Caco-2 (cell line): Measurements from ENCODE around the gene OR13C4. TPM values are rescaled to one million over a fixed set of nuclear protein-coding genes. Genes with fewer than 3 reads are reported as not detected.

Experiments
- Bru-seq: library from RNA; stranded (reverse); fragments of 400-500 nt; gene quantifications from one replicate; lab custom pipeline; 2021; lab: Mats Ljungman, UMichigan
- BruChase-seq, 2 experiments: library from RNA; stranded (reverse); fragments of 400-500 nt; gene quantifications; one replicate each; lab custom pipeline; 2021; lab: Mats Ljungman, UMichigan
- BruUV-seq: library from RNA; stranded (reverse); fragments of 400-500 nt; replicated peaks from 2 replicates; lab custom pipeline; 2021; lab: Mats Ljungman, UMichigan
- CTCF ChIA-PET: fragments of 300-600 bp; sonication (Branson Sonifier 250); formaldehyde crosslinking; loops from one replicate; lab custom pipeline; 2022; ENCODE audit warnings: antibody characterized with exemption; lab: Charles Lee
- POLR2A ChIA-PET: fragments of 300-600 bp; sonication (Branson Sonifier 250); formaldehyde crosslinking; loops from one replicate; lab custom pipeline; 2022; ENCODE audit warnings: antibody characterized with exemption; lab: Charles Lee
- DNase-seq, 2 experiments: peaks; one replicate each; pipeline versions ENCODE4 v3.0.0 to v3.0.0-alpha.2; 2020 to 2022
- H3K27me3 ChIP-seq: replicated peaks from 2 replicates; pipeline ENCODE4 v1.6.0; 2011; ENCODE audit warnings: low read length; ENCODE audit not compliant: control insufficient read depth, insufficient read depth
- H3K36me3 ChIP-seq: 2 replicates; pipeline ENCODE4 v1.5.1; 2011; ENCODE audit warnings: low read length; ENCODE audit not compliant: control insufficient read depth, insufficient read depth
- H3K4me1 ChIP-seq: fragments of 250-450 bp; sonication (Bioruptor Pico); 2 replicates; pipeline ENCODE4 v1.5.1; 2020; ENCODE audit warnings: mild to moderate bottlenecking
- H3K4me3 ChIP-seq: 2 replicates; pipeline ENCODE4 v1.5.1; 2011; ENCODE audit warnings: low read depth, mild to moderate bottlenecking, control low read depth, low read length
- H3K9me3 ChIP-seq: fragments of 250-450 bp; sonication (Bioruptor Pico); 2 replicates; pipeline ENCODE4 v1.5.1; 2020; ENCODE audit warnings: mild to moderate bottlenecking, moderate library complexity
- H3K27ac Mint-ChIP-seq: one replicate; pipeline ENCODE4 v1.8.0; 2022; ENCODE audit warnings: mixed read lengths; ENCODE audit not compliant: unreplicated experiment
- H3K27me3 Mint-ChIP-seq: one replicate; pipeline ENCODE4 v1.8.0; 2022; ENCODE audit warnings: mixed read lengths; ENCODE audit not compliant: insufficient read depth, unreplicated experiment
- H3K36me3 Mint-ChIP-seq: one replicate; pipeline ENCODE4 v1.8.0; 2022; ENCODE audit warnings: mild to moderate bottlenecking, mixed read lengths; ENCODE audit not compliant: insufficient read depth, unreplicated experiment
- H3K4me1 Mint-ChIP-seq: one replicate; pipeline ENCODE4 v1.8.0; 2022; ENCODE audit warnings: low read depth, mixed read lengths; ENCODE audit not compliant: unreplicated experiment
- H3K4me3 Mint-ChIP-seq: one replicate; pipeline ENCODE4 v1.8.0; 2022; ENCODE audit warnings: mild to moderate bottlenecking, moderate library complexity, mixed read lengths; ENCODE audit not compliant: unreplicated experiment
- H3K9me3 Mint-ChIP-seq: one replicate; pipeline ENCODE4 v1.8.0; 2022; ENCODE audit warnings: mixed read lengths; ENCODE audit not compliant: unreplicated experiment
- intact Hi-C: fragments of 100-400 bp; cut with micrococcal nuclease; formaldehyde crosslinking; loops from one replicate; pipeline ENCODE4 v1.10.0; 2022; ENCODE audit not compliant: unreplicated experiment
- long read RNA-seq: library from polyadenylated mRNA; stranded (forward); transcript quantifications from one replicate; pipeline ENCODE4 v2.0.0, GENCODE V29; 2022
- total RNA-seq: library from RNA; stranded (reverse); gene quantifications from 2 replicates; pipeline ENCODE4 v1.2.3, GENCODE V29; 2022
- TF ChIP-seq, protein P1 (sequence below), 2 experiments: fragments of 200-600 bp in 1 of 2; IDR thresholded peaks; 1 replicate in 1 of 2; 2 replicates in 1 of 2; pipeline versions ENCODE4 v1.5.1 to v1.8.0; 2011 to 2022; ENCODE audit warnings: antibody characterized with exemption in 1 of 2, control low read depth in 1 of 2, inconsistent platforms in 1 of 2, low read depth in 1 of 2, low read length in 1 of 2, mild to moderate bottlenecking in 1 of 2, moderate library complexity in 1 of 2; ENCODE audit not compliant: insufficient read depth in 1 of 2, severe bottlenecking in 1 of 2, unreplicated experiment in 1 of 2

The OR13C4 gene
- not detected in 2 replicates for total RNA-seq
- percentile 18 among the genes with signal in this experiment for Bru-seq, nascent RNA
- not detected for BruChase-seq, experiment 1, labeled RNA remaining after a 2-hour chase
- not detected for BruChase-seq, experiment 2, labeled RNA remaining after a 6-hour chase
- long read RNA-seq: 0 reads

DNA sequence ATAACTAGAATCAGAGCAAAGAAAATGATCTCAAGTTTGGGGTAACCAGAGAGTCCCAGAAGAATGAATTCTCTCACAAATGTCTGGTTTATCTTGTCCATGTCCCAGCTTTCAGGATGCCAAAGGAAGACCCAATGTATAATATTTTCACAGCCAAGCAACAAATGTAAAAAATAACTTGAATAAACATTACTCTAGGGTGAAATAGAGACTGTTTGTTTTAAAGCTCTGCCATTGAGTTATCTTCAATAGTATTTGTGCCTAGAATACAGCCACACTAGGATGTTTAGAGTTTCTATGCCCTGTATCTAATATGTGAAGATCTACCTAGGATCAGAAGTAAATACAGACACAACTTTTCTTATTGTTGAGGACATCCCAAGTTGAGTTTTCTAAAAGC lies at the start of gene OR13C4:
TSS of gene OR13C4 (minus strand) at position 101 of the 400 bp plus-strand sequence. CDS start at position 101, 0 bp downstream.
- no peaks in the 10 kb centered on the region; the same call in 1 of the 2 replicates for H3K9me3 ChIP-seq
- CTCF ChIA-PET: no interaction called here
- no peaks in the 10 kb centered on the region for H3K4me1 ChIP-seq
- Mint-ChIP-seq H3K27me3 (peaks cover 4% of the 10 kb centered on the region), H3K27ac (no peak within 1 kb of the TSS), H3K4me3 (no peak within 1 kb of the TSS), H3K36me3 (no peaks in the 10 kb centered on the region), H3K9me3 (peaks cover 10% of the 10 kb centered on the region), H3K4me1 (no peaks in the 10 kb centered on the region)
- intact Hi-C loops: no loop called here
- no peaks in the 10 kb centered on the region for H3K36me3 ChIP-seq
- H3K27me3 ChIP-seq: no peaks in the 10 kb centered on the region
- no TSS peak for BruUV-seq
- no peak within 1 kb of the TSS for H3K4me3 ChIP-seq
- DNase-seq: no peak
- TF ChIP-seq, protein P1, sequence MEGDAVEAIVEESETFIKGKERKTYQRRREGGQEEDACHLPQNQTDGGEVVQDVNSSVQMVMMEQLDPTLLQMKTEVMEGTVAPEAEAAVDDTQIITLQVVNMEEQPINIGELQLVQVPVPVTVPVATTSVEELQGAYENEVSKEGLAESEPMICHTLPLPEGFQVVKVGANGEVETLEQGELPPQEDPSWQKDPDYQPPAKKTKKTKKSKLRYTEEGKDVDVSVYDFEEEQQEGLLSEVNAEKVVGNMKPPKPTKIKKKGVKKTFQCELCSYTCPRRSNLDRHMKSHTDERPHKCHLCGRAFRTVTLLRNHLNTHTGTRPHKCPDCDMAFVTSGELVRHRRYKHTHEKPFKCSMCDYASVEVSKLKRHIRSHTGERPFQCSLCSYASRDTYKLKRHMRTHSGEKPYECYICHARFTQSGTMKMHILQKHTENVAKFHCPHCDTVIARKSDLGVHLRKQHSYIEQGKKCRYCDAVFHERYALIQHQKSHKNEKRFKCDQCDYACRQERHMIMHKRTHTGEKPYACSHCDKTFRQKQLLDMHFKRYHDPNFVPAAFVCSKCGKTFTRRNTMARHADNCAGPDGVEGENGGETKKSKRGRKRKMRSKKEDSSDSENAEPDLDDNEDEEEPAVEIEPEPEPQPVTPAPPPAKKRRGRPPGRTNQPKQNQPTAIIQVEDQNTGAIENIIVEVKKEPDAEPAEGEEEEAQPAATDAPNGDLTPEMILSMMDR (IDR thresholded peaks at IDR 0.05; ENCODE audit: insufficient read depth in 1 of 2, low read depth in 1 of 2, low read length in 1 of 2, severe bottlenecking in 1 of 2, unreplicated experiment in 1 of 2): no peak
- POLR2A ChIA-PET: no interaction called here

DNA sequence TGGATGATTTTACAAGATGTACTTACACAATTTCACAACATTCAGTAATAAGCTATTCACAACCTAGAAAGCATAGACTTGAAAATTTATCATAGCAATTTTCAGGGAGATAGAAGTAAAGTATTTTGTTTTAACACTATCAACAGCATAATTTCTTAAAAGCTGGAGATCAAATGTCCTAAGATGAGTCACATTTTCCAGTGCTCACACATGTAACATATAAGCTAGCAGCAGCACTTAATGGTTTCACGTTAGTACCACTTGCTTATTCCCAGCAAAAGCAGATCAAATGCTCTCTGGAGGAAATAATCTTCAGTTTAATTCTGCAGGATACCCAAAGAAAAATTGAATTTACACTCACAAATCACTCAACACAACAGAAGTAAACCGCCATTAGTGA lies 48.4 kb upstream of the OR13C4 start:
- Mint-ChIP-seq H3K27ac (no peak overlapping the region), H3K27me3 (no peaks in the 10 kb centered on the region), H3K9me3 (peaks cover 19% of the 10 kb centered on the region), H3K4me1 (no peaks in the 10 kb centered on the region), H3K36me3 (no peaks in the 10 kb centered on the region), H3K4me3 (no peak overlapping the region)
- POLR2A ChIA-PET: no interaction called here
- intact Hi-C loops: no loop called here
- TF ChIP-seq, protein P1 (IDR thresholded peaks at IDR 0.05; ENCODE audit: insufficient read depth in 1 of 2, low read depth in 1 of 2, low read length in 1 of 2, severe bottlenecking in 1 of 2, unreplicated experiment in 1 of 2): no peak
- no peak overlapping the region for H3K4me3 ChIP-seq
- no peaks in the 10 kb centered on the region for H3K4me1 ChIP-seq
- no peak for DNase-seq
- peaks cover 10% of the 10 kb centered on the region; the same call in 1 of the 2 replicates for H3K9me3 ChIP-seq
- H3K27me3 ChIP-seq: no peaks in the 10 kb centered on the region
- CTCF ChIA-PET: no interaction called here
- no peaks in the 10 kb centered on the region for H3K36me3 ChIP-seq
- no TSS peak for BruUV-seq

DNA sequence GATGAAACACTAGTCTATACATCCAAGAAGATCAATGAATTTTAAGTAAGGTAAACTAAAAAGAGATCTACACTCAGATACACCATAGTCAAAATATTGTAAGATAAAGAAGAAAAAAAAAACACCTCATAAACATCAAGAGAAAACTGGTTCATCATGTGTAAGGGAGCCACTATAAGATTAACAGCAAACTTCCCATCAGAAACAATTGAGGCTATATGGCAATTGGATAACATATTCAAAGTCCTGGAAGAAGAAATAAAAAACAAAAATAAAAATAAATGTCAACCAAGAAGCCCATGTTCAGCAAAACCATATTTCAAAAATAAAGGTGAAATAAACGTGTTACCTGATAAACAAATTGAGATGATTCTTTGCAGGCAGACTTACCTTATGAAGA lies 45.6 kb upstream of the OR13C4 start:
- POLR2A ChIA-PET: no interaction called here
- H3K4me1 Mint-ChIP-seq: no peaks in the 10 kb centered on the region
- Histone ChIP-seq H3K4me3 (no peak overlapping the region), H3K9me3 (peaks cover 10% of the 10 kb centered on the region; the same call in 1 of the 2 replicates), H3K27me3 (no peaks in the 10 kb centered on the region), H3K36me3 (no peaks in the 10 kb centered on the region), H3K4me1 (no peaks in the 10 kb centered on the region)
- H3K27ac Mint-ChIP-seq: no peak overlapping the region
- H3K4me3 Mint-ChIP-seq: no peak overlapping the region
- H3K27me3 Mint-ChIP-seq: no peaks in the 10 kb centered on the region
- intact Hi-C loops: no loop called here
- no peak for DNase-seq
- peaks cover 19% of the 10 kb centered on the region for H3K9me3 Mint-ChIP-seq
- no peaks in the 10 kb centered on the region for H3K36me3 Mint-ChIP-seq
- no TSS peak for BruUV-seq
- CTCF ChIA-PET: no interaction called here
- TF ChIP-seq, protein P1 (IDR thresholded peaks at IDR 0.05; ENCODE audit: insufficient read depth in 1 of 2, low read depth in 1 of 2, low read length in 1 of 2, severe bottlenecking in 1 of 2, unreplicated experiment in 1 of 2): no peak
